NB4 (cell line): ENCODE data around the gene IL1R2.

Experiments used
- CTCF ChIP-seq: IDR thresholded peaks from one replicate; pipeline ENCODE4 v1.5.1; 2012; ENCODE audit warnings: low read depth, low read length
- MYC ChIP-seq: IDR thresholded peaks from 2 replicates; pipeline ENCODE4 v1.6.1; 2011; ENCODE audit warnings: low read depth, low read length
- POLR2A ChIP-seq: IDR thresholded peaks from 2 replicates; pipeline ENCODE4 v1.6.1; 2011; ENCODE audit warnings: mild to moderate bottlenecking; ENCODE audit not compliant: insufficient read length; ENCODE audit errors: extremely low read depth
- TF ChIP-seq, protein P1 (sequence below): IDR thresholded peaks from 2 replicates; pipeline ENCODE4 v1.6.1; 2011; ENCODE audit warnings: low read depth, low read length

DNA sequence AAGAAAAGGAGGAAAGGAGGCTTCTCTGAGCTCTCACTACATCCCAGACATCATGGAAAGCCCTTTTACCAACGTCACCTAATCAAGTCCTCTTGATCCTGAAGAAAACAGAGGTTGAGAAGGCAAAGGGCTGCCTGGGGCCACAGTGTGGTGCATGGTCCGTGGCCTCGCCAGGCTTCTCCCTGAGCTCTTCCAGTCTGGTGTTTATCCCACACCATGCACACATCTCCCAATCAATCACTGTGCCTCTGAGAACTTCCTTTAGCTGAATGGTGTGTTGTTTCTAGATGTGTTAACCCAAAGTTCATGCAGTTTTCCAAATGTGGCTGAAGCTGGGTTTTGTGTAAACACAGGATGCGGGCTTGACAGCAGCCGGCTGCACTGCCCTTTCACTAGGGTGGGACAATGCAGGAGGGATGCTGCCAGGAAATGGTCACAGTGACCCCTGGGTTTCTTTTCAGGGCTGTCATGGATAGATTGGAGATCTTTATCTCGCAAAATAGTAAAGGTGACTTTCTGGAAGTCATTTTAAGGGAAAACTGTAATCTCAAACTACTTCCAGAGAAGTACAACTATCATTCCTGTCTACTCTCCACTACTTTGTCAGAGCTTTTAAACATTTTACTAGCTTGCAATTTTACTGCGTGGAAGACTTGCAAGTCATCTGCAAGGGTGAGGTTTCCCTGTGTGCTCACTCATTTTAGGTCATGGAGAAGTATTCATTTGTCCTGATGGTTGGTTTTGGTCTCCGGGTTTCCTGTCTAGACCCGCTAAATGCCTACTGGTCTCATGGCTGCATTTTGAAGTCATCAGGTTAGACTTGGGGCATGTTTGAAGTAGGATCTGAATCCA lies 54.6 kb downstream of the IL1R2 start:
- TF ChIP-seq POLR2A (no peak), CTCF (no peak), MYC (no peak)
- TF ChIP-seq, protein P1, sequence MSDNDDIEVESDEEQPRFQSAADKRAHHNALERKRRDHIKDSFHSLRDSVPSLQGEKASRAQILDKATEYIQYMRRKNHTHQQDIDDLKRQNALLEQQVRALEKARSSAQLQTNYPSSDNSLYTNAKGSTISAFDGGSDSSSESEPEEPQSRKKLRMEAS: no peak
